Measurements from ENCODE around the gene CLECL1. TPM values are rescaled to one million over a fixed set of nuclear protein-coding genes. Genes with fewer than 3 reads are reported as not detected.
"Not testable (repeated sequence)": the region's sequence is repeated elsewhere in the genome, so short reads cannot be mapped to it uniquely, and the experiment has no call there.

The CLECL1 gene
- total RNA-seq, 1 donor from 2014 or later = not detected

DNA sequence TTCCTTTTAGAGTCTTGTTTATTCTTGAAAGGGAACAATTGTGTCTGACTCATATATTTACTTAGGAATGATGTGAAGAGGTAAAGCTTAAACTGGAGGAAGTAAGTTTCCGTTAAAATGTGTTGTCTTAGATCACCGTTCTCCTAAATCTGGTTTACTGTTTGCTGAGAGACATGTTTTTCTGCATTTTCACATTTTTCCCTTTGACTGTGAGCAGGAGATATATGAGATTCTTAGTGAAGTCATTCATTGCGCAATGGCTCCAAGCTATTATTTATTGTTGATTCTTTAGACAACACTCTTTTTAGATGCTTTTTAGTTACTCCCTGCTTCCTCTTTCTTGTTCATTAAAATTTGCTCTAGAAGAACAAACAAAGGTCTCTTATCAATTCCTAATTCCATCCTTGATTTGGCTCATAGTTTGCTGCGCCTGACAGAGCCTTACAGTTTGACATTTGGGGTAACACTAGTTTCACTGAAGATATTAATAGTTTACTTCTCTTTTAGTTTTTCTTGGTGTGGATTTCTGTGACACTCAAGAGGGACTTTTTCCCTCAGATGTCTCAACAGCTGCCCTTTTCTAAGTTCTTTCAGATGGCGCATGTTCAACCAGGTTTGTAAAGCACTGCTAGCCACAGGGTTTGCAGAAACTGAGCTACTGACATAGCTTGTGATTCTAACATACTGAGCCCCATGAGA lies 11.4 kb downstream of the CLECL1 start:
- intact Hi-C loops (cut with DNase I) = no loop called here
- TF ChIP-seq POLR2AphosphoS5 (IDR thresholded peaks at IDR 0.05; ENCODE audit: insufficient read depth in 1 of 2, low read depth in 1 of 2) (no peak), POLR2A (IDR thresholded peaks at IDR 0.05) (no peak)
- TF ChIP-seq, protein P1, sequence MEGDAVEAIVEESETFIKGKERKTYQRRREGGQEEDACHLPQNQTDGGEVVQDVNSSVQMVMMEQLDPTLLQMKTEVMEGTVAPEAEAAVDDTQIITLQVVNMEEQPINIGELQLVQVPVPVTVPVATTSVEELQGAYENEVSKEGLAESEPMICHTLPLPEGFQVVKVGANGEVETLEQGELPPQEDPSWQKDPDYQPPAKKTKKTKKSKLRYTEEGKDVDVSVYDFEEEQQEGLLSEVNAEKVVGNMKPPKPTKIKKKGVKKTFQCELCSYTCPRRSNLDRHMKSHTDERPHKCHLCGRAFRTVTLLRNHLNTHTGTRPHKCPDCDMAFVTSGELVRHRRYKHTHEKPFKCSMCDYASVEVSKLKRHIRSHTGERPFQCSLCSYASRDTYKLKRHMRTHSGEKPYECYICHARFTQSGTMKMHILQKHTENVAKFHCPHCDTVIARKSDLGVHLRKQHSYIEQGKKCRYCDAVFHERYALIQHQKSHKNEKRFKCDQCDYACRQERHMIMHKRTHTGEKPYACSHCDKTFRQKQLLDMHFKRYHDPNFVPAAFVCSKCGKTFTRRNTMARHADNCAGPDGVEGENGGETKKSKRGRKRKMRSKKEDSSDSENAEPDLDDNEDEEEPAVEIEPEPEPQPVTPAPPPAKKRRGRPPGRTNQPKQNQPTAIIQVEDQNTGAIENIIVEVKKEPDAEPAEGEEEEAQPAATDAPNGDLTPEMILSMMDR (IDR thresholded peaks at IDR 0.05) = no peak
- Histone ChIP-seq H3K36me3 (no peaks in the 10 kb centered on the region), H3K4me1 (peaks cover 10% of the 10 kb centered on the region), H3K9me3 (no peaks in the 10 kb centered on the region), H3K4me3 (no peak overlapping the region), H3K27ac (no peak overlapping the region), H3K27me3 (no peaks in the 10 kb centered on the region)
- DNase-seq (ENCODE audit: extremely low spot score in 2 of 2) = no peak

DNA sequence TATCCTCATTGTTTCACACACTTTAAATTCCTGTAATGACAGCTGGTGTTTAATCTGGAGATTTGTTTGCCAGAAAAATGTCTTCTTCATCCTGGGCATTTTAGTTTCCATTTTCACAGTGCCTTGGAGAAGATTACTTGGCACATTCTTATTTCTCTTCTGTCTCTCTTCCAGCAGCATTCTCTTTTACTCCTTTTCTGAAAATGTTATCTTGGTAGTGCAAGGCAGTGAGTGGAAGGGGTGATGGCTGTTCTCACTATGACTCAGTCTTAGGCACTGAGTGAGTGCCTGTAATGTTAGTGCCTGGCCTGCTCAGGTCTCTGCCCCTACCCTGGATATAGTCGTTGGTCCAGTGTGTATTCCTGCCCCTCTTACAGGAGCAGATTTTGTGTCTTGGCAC lies 13.1 kb downstream of the CLECL1 start:
- no peaks in the 10 kb centered on the region for H3K9me3 ChIP-seq
- H3K4me1 ChIP-seq = peaks cover 10% of the 10 kb centered on the region
- no peaks in the 10 kb centered on the region for H3K27me3 ChIP-seq
- no peak for DNase-seq (ENCODE audit: extremely low spot score in 2 of 2)
- intact Hi-C loops (cut with DNase I) = no loop called here
- TF ChIP-seq POLR2AphosphoS5 (IDR thresholded peaks at IDR 0.05; ENCODE audit: insufficient read depth in 1 of 2, low read depth in 1 of 2) (no peak), POLR2A (IDR thresholded peaks at IDR 0.05) (no peak)
- TF ChIP-seq, protein P1 (IDR thresholded peaks at IDR 0.05) = no peak
- H3K4me3 ChIP-seq = no peak overlapping the region
- no peak overlapping the region for H3K27ac ChIP-seq
- H3K36me3 ChIP-seq = no peaks in the 10 kb centered on the region

DNA sequence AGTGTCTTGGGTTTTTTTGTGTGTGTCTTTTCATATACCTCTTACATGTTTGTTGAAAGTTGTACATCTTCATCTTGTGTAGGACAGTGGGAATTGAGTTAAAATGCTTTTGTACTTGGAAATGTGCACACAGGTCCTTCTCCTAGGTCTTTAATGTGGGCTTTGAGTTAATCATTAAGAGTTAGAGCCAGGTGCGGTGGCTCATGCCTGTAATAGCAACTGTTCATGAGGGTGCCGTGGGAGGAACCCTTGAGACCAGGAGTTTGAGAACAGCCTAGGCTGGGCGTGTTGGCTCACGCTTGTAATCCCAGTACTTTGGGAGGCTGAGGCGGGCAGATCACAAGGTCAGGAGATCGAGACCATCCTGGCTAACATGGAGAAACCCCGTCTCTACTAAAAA lies 13.9 kb downstream of the CLECL1 start:
- Histone ChIP-seq H3K27ac (no peak overlapping the region), H3K4me1 (peaks cover 10% of the 10 kb centered on the region), H3K36me3 (no peaks in the 10 kb centered on the region), H3K27me3 (no peaks in the 10 kb centered on the region), H3K9me3 (no peaks in the 10 kb centered on the region), H3K4me3 (no peak overlapping the region)
- DNase-seq (ENCODE audit: extremely low spot score in 2 of 2) = no peak
- TF ChIP-seq POLR2A (IDR thresholded peaks at IDR 0.05) (no peak), POLR2AphosphoS5 (IDR thresholded peaks at IDR 0.05; ENCODE audit: insufficient read depth in 1 of 2, low read depth in 1 of 2) (no peak)
- TF ChIP-seq, protein P1 (IDR thresholded peaks at IDR 0.05) = no peak
- intact Hi-C loops (cut with DNase I) = no loop called here

DNA sequence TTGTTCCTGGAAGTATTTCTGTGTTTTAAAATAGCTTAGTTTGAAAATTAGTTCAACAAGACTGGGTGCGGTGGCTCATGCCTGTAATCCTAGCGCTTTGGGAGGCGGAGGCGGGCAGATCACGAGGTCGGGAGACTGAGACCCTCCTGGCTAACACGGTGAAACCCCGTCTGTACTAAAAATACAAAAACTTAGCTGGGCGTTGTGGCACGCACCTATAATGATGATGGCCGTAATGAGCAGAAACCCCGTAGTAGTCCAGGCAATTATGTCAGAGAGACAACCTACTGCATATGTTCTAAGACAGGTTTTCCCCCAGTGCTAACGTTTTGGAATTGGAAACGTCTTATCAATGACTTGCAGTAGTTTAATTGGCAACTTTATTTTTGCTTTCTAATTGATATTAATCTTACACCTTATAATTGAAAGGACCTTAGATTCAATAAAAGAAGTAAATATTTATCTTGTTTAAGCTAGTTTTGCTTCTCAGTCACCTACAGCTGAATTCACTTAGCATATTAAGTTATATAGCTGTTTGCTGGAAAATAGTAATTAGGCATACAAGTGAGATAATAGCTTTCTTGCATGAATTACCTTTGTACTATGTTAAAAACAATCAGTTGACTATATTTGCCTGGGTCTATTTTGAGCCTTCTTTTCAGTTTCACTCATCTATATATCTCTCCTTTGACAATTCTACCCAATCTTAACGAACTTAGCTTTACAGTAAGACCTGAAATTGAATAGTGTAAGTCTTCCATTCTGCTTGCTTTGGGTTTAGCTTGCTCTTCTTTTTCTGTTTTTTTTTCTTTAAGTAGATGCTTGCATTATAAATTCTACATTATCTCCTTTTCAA lies 15.6 kb downstream of the CLECL1 start:
- H3K27ac ChIP-seq = no peak overlapping the region
- no peaks in the 10 kb centered on the region for H3K27me3 ChIP-seq
- TF ChIP-seq, protein P1 (IDR thresholded peaks at IDR 0.05) = no peak
- TF ChIP-seq POLR2A (IDR thresholded peaks at IDR 0.05) (no peak), POLR2AphosphoS5 (IDR thresholded peaks at IDR 0.05; ENCODE audit: insufficient read depth in 1 of 2, low read depth in 1 of 2) (no peak)
- no peak overlapping the region for H3K4me3 ChIP-seq
- H3K36me3 ChIP-seq = no peaks in the 10 kb centered on the region
- peaks cover 10% of the 10 kb centered on the region for H3K4me1 ChIP-seq
- DNase-seq (ENCODE audit: extremely low spot score in 2 of 2) = no peak
- intact Hi-C loops (cut with DNase I) = no loop called here
- no peaks in the 10 kb centered on the region for H3K9me3 ChIP-seq

DNA sequence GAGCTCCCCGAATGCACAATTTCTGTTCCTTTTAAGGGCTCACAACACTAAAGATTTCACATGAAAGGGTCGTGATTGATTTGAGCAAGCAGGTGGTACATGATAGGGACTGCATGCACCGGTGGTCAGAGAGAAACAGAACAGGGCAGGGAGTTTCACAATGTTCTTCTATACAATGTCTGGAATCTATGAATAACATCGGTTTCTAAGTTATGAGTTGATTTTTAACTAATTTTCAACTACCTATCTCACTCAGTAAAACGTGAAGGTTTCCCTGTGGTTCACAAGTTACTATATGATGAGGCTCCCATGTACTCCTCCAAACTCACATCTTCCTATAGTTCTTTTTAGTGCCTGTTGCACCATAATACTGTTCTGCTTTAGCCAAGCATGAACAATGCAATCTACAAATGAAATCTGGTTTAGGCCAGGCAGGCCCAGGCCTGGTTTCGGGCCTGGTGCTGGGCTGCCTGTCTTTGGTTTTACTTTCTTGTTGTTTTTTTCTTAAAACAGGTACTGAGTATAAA lies 19.8 kb downstream of the CLECL1 start:
- H3K4me1 ChIP-seq; H3K27ac ChIP-seq; intact Hi-C loops (cut with DNase I); H3K27me3 ChIP-seq; H3K9me3 ChIP-seq; DNase-seq (ENCODE audit: extremely low spot score in 2 of 2); H3K4me3 ChIP-seq; H3K36me3 ChIP-seq: not testable (repeated sequence)

All from vagina (tissue), 2 donors.